Testis (tissue), 2 donors: Measurements from ENCODE around the gene NDFIP1.

ENCODE experiments used
- CTCF ChIP-seq, 3 experiments: fragments of 450-650 bp in 2 of 3; fragments of 200-600 bp in 1 of 3; sonication (generic) in 1 of 3; IDR thresholded peaks; one replicate each; pipeline ENCODE4 v1.5.1; 2016 to 2019; ENCODE audit warnings: antibody characterized with exemption in 3 of 3, mild to moderate bottlenecking in 2 of 3, moderate library complexity in 1 of 3
- POLR2A ChIP-seq: fragments of 450-650 bp; IDR thresholded peaks from one replicate; pipeline ENCODE4 v1.6.1; 2017; ENCODE audit warnings: antibody characterized with exemption, mild to moderate bottlenecking, moderate library complexity

- TF ChIP-seq POLR2A (no peak), CTCF (IDR thresholded peaks at IDR 0.05) (no peak)
Observed at GRCh38 chr5:142119051-142119625, 10.6 kb downstream of the NDFIP1 start.
